Hepatocyte (in vitro differentiated cells): ENCODE measurements around the gene LRRC75B.

Experiments
- CTCF ChIP-seq: fragments of 200-600 bp; sonication (generic); IDR thresholded peaks from 2 replicates; pipeline ENCODE4 v1.5.1; 2016; ENCODE audit warnings: antibody characterized with exemption, mild to moderate bottlenecking; ENCODE audit not compliant: poor library complexity
- EZH2 ChIP-seq: fragments of 200-600 bp; sonication (generic); IDR thresholded peaks from 2 replicates; pipeline ENCODE4 v1.6.1; 2016; ENCODE audit warnings: antibody characterized with exemption, mild to moderate bottlenecking, borderline replicate concordance
- EZH2phosphoT487 ChIP-seq: fragments of 200-600 bp; sonication (generic); IDR thresholded peaks from one replicate; pipeline ENCODE4 v1.6.1; 2018; ENCODE audit warnings: antibody characterized with exemption, mild to moderate bottlenecking, low read depth, moderate library complexity; ENCODE audit not compliant: unreplicated experiment, severe bottlenecking

- TF ChIP-seq CTCF, result no peak
- TF ChIP-seq EZH2, result no peak
- TF ChIP-seq EZH2phosphoT487, result no peak
Observed at GRCh38 chr22:24590596-24591173, 2.2 kb downstream of the LRRC75B start.
